ENCODE data around the gene HOMER1. TPM values are rescaled to one million over a fixed set of nuclear protein-coding genes. Genes with fewer than 3 reads are reported as not detected.
A peak's percentile ranks its signal among the peaks of the same experiment; 100 is the strongest.

Gene HOMER1
- total and polyA plus RNA-seq, 2 of the 4 experiments (the other 2 are of a cell fraction), result 1.9 to 6.8 TPM

- no peak overlapping the region for H3K4me2 ChIP-seq (ENCODE audit: low read depth, low read length)
- no TSS peak for BruUV-seq (replicated peaks)
- no peak overlapping the region for H3K23ac ChIP-seq (ENCODE audit: low read depth, low read length)
- H2BK15ac ChIP-seq (ENCODE audit: low read depth, low read length), result no peak overlapping the region
- no peak overlapping the region for H3K18ac ChIP-seq (ENCODE audit: low read depth, low read length)
- H4K8ac ChIP-seq (ENCODE audit: low read depth in 2 of 2, low read length in 2 of 2), result no peak overlapping the region
- DNase-seq (peak; percentile 70), ATAC-seq (ENCODE audit: low read depth) (peak; percentile 59)
- WGBS, 2 experiments (ENCODE audit: extremely low coverage in 2 of 2, insufficient read length in 1 of 2), result 100% methylated on average over 3 of the region's 6 CpGs; no CpG with 5 or more reads in 1 of the 2 experiments
- H3K79me1 ChIP-seq (ENCODE audit: low read depth in 1 of 2, low read length in 2 of 2), result no peaks in the 10 kb centered on the region
- H3K27ac ChIP-seq (ENCODE audit: insufficient read depth, low read length), result no peak overlapping the region
- H3K56ac ChIP-seq (ENCODE audit: extremely low read depth, insufficient read depth, low read length), result no peak overlapping the region
- 0 out of 2 replicates have a peak, but pooled peaks cover 2% of the 10 kb centered on the region for H3K9me1 ChIP-seq (ENCODE audit: insufficient read depth, low read length)
- in situ Hi-C loops (cut with MboI; ENCODE audit: low sequenced_read_pairs) (no loop called here), intact Hi-C loops (cut with micrococcal nuclease) (no loop called here), dilution Hi-C loops (cut with HindIII; ENCODE audit: low sequenced_read_pairs, unreplicated experiment) (no loop called here)
- H3K9me3 ChIP-seq (ENCODE audit: control insufficient read depth, insufficient read depth, low read length), result no peaks in the 10 kb centered on the region
- H3K36me3 ChIP-seq (ENCODE audit: control insufficient read depth, insufficient read depth, low read length), result no peaks in the 10 kb centered on the region
- no peak overlapping the region for H4K5ac ChIP-seq (ENCODE audit: low read depth, low read length)
- peak overlapping the region; percentile 46 for H2AFZ ChIP-seq (replicated peaks; ENCODE audit: low read length, poor library complexity)
- CTCF ChIA-PET, result no interaction called here
- no peak overlapping the region for H2BK20ac ChIP-seq (ENCODE audit: low read depth, low read length)
- no peak overlapping the region for H2BK120ac ChIP-seq (ENCODE audit: low read depth, low read length)
- no peaks in the 10 kb centered on the region for H3K27me3 ChIP-seq (ENCODE audit: control insufficient read depth, insufficient read depth, low read length)
- H2BK5ac ChIP-seq (ENCODE audit: low read depth, low read length, poor library complexity, severe bottlenecking), result no peak overlapping the region
- no peak overlapping the region for H4K91ac ChIP-seq (ENCODE audit: insufficient read depth, low read depth, low read length)
- no peak overlapping the region for H3K14ac ChIP-seq (replicated peaks; ENCODE audit: low read depth, low read length)
- POLR2A ChIA-PET (ENCODE audit: unreplicated experiment), result no interaction called here
- H2AK5ac ChIP-seq (ENCODE audit: low read depth, low read length), result no peak overlapping the region
- no peaks in the 10 kb centered on the region for H4K20me1 ChIP-seq (ENCODE audit: insufficient read depth, low read length)
- H3K4me3 ChIP-seq (ENCODE audit: insufficient read depth, low read depth, low read length), result no peak overlapping the region
- no peak overlapping the region for H3K9ac ChIP-seq (ENCODE audit: low read depth, low read length)
- no peak overlapping the region for H2AK9ac ChIP-seq (replicated peaks; ENCODE audit: low read depth, low read length, poor library complexity)
- H3K4ac ChIP-seq (ENCODE audit: low read depth, low read length), result no peak overlapping the region
- TF ChIP-seq POLR2A (IDR thresholded peaks at IDR 0.05; ENCODE audit: low read depth, low read length), result no peak
- TF ChIP-seq, protein P1, sequence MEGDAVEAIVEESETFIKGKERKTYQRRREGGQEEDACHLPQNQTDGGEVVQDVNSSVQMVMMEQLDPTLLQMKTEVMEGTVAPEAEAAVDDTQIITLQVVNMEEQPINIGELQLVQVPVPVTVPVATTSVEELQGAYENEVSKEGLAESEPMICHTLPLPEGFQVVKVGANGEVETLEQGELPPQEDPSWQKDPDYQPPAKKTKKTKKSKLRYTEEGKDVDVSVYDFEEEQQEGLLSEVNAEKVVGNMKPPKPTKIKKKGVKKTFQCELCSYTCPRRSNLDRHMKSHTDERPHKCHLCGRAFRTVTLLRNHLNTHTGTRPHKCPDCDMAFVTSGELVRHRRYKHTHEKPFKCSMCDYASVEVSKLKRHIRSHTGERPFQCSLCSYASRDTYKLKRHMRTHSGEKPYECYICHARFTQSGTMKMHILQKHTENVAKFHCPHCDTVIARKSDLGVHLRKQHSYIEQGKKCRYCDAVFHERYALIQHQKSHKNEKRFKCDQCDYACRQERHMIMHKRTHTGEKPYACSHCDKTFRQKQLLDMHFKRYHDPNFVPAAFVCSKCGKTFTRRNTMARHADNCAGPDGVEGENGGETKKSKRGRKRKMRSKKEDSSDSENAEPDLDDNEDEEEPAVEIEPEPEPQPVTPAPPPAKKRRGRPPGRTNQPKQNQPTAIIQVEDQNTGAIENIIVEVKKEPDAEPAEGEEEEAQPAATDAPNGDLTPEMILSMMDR (conservative IDR thresholded peaks at IDR 0.05; ENCODE audit: low read depth, low read length), result no peak
- peak; percentile 57 for TF ChIP-seq FOS (IDR thresholded peaks at IDR 0.05; ENCODE audit: low read depth, low read length)
- TF ChIP-seq MAFK (IDR thresholded peaks at IDR 0.05; ENCODE audit: low read depth, low read length), result peak; percentile 48; the same call in 1 of the 2 replicates
- no peak for TF ChIP-seq RAD21 (IDR thresholded peaks at IDR 0.05; ENCODE audit: low read length)
- no peak for TF ChIP-seq SMC3 (IDR thresholded peaks at IDR 0.05; ENCODE audit: low read depth, low read length)
- peak; percentile 56 for TF ChIP-seq NFE2L2 (IDR thresholded peaks at IDR 0.05; ENCODE audit: low read depth, low read length)
- H3K4me1 ChIP-seq (ENCODE audit: control insufficient read depth, insufficient read depth, low read length), result no peaks in the 10 kb centered on the region
Observed at GRCh38 chr5:79346420-79346824, 167.5 kb downstream of the HOMER1 start.
